NCI-H446 treated with DMSO at 0.1 percent for 48 hours (cell line): Measurements from ENCODE around the gene NR4A3.
A peak's percentile ranks its signal among the peaks of the same experiment; 100 is the strongest.
"Not testable (repeated sequence)": the region's sequence is repeated elsewhere in the genome, so short reads cannot be mapped to it uniquely, and the experiment has no call there.

ENCODE experiments used
- DNase-seq: peaks from one replicate; lab custom pipeline; 2025; lab: John Stamatoyannopoulos, UW

NR4A3 gene

DNA sequence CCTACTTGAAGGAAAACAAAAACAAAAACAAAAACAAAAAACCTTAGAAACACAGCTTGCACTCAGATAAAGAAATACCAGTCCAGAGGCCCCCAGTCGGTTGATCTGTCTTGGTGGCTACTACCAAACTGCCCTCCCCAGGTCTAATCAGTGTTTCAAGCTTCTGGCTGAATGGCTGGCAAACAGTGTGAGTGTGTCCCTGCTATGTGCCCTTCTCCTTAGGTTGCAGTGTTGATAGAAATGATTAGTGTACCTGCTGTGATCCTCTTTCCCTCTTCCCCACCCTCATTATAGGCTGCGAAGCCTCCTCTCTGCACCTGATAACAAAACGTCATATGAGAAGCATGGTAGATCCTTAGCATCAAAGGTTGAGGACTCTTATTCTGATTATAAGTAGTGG, 12.8 kb downstream of the NR4A3 start:
- DNase-seq, result no peak

DNA sequence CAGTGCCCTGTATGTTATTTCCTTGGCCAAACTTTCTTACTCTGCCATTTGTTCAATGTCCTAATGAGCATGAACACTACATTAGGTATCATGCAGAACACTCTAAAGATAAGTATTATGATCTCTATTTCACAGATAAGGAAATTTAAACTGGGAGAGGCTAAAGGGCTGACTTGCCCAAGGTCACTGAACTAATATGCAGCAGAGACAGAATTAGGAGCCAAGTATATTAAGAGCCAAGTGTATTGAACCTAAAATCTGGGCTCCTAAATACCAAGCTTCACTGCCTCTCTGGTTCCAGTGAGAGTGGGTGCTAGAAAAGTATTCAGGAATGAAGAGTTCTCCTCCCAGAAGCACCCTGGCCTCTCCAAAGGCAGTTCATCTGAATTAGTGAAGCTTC, 13.5 kb downstream of the NR4A3 start:
- no peak for DNase-seq

DNA sequence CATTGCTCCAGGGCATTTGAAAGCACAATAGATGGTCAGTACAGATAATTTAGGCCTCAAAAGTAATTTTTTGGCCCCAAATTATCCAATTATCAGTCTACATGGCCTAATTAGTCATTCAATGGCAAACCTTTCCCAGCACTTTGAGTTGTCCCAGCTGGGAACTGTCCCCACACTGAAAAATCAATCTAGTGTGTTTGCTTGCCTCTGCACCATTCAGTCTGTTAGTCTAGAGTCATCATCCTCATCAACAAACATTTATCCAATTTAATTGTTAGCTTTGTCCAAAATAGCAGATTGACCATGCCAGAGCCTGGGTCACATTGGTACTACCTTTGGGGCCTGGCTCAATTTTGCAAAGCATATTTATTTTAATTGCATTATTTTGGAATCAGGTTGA, 13.9 kb downstream of the NR4A3 start:
- no peak for DNase-seq

DNA sequence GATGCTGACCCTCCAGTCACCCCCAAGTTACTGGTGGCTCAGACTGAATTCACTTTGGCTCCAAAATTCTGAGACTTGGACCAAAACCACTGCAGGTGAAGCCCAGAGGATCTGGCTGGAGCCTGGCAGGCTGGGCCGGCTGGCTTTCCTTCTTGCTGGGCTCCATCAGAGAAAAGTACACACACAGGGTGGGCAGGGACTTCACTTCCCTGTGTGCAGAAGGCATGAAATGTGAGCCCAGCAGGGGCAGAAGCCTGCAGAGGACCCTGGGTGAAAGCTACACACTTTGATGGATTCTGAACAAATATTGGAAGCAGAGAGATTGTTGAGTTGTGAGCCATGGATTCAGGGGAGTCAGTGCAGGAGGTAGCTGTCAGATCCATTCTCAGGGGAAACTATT, 18.4 kb downstream of the NR4A3 start:
- no peak for DNase-seq

DNA sequence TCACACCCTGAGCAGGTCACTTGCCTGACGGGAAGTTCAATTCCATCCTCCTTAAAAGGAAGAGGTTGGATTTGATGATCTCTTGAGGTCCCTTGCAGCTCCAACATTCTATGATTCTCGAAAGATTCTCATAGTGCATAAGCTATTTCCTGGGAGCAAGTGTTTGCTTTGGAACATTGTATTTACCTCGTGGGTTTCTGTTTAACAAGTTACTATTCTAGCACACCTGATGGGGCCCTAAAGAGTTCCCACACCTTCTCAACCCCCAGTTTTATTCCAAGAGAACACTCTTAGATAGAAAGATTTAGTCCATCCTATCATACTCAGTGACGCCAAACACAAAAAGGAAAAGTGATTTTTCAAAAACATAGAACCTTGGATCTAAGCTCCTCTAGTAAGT, 23.4 kb downstream of the NR4A3 start:
- no peak for DNase-seq

DNA sequence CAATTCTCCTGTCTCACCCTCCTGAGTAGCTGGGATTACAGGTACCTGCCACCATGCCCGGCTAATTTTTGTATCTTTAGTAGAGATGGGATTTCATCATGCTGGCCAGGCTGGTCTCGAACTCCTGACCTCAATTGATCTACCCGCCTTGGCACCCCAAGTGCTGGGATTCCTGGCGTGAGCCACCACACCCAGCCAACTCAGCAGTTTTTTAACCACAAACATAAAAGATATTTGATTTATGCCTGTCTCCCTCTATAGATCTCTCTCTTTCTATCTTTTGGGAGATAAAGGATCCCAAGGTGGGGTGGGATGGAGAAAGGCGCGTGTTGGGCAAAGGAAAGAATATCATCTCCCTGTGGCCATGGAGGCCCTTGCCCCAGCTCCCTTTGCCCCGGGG, 26.8 kb downstream of the NR4A3 start:
- no peak for DNase-seq

DNA sequence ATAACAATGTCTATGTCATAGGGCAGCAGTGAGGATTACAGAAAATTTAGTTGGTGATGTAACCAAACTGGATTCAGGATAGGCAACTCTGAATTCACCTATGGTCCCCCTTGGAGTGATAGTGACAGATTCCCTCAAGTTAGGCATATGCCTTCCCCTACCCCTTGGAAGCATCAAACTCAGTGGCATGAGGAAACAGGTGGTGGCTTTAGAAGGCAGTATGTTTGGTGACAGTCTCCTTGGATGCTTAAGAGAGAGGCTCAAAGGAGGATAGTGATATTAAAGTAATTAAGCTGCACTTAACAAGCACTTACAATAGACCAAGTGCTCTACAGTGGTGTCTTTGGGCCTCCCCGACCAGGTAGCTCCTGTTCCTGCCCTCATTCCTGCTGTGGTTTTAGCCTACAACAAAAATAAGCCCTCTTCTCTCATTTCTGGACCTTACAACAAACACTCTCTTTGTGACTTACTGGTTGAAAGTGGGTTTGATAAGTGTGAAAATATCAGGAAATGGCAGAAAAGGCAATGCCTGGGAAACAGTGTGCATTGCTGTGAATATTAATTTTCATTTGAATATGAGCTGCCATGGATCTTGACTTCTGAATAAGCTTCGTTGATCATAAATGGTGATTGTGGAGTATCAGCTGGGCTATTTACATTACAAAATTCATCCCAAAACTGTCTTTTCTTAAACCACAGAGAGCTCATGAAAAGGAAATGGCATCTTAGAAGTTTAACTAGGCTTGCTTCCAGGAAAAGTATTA, 29.2 kb downstream of the NR4A3 start:
- no peak for DNase-seq

DNA sequence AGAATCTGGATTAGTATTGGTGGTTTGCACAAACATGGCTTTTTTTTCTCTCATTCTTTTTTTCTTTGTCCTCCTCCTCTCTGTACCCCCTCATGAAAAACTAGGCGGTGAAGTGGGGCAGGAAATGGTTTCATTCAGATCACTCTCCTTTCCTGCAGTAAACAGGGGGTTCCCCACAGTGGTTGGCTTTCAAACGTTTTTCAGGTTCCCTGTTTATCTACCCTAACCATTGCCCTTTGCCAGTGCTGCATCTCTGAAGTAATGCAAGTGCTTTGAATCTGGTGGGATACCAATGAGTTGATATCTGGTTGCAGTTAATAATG, 29.8 kb downstream of the NR4A3 start:
- no peak for DNase-seq

DNA sequence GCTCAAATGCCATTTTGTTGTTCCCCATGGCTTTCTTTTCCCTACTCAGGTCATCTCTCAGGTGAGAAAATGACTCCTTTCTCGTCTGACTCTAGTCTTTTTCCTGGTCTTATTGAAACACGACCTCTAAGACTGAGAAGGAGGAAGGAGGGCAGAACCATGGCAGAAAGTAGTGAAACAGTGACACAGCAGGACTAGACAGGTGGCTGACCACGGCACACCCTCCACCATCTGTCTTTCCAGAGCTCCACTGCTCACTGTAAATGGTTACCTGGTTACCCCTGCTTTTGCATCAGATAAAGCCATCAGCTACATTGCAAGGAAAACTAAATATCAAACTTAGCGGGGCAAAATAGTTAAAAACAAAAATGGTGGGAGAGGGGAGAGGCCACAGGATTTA, 30.9 kb downstream of the NR4A3 start:
- no peak for DNase-seq

DNA sequence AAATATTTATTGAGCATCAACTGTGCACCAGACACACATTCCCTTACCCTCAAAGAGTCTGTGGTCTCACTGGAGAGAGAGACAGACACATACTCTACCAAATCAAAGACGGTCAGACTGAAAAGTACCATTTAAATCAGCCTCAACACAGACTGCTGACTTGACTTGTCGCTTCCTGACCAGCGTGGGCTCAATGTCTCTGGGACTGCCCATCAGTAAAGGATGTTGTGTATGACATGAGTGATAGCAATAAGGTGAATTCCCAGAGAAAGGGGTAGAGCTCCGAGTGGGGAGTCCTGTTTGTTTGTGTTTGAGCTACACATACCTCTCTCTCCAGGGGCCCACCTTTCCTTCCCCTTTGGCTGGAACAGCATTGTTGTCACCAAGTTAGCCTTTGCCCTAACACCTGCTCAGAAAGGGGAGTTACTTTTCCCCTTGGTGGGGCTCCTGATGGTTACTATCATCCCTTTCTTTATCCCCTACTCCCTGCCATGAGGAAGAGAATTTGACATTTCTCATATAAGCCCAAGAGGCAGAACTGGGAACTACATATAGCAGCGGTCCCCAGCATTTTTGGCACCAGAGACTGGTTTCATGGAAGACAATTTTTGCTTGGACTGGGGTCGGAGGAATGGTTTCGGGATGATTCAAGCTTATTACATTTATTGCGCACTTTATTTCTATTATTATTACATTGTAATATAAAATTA, 33.9 kb downstream of the NR4A3 start:
- no peak for DNase-seq

DNA sequence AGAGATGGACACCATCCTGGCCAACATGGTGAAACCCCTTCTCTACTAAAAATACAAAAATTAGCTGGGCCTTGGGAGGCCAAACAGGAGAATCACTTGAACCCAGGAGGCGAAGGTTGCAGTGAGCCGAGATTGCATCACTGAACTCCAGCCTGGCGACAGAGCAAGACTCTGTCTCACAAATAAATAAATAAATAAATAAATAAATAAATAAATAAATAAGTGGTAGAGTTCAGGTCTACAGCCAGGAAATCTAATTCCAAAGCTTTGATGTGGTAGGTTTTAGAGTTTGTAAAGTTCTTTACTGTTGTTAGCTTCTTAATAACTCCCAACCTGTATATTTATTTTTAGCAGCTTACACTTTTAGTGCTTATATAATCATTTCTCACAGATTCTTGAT, 35.9 kb downstream of the NR4A3 start:
- DNase-seq, result not testable (repeated sequence)

DNA sequence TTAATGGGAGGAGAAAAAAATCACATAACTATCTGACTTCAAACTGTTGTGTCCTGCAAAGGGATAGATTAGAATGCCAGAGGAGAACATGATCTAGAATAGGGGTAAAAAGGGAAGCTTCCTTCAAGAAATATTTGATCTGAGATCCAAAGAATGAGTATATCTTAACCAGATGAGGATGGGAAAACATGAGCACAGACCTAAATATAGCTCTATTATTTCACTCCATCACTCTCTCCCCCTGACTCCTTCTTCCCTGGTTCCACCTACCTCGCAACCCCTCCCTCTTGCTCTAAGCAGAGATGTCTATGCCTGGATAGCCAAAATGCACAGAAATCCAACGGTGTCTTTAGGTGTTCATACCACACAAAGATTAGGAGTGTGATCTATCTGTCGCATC, 36.4 kb downstream of the NR4A3 start:
- no peak for DNase-seq

DNA sequence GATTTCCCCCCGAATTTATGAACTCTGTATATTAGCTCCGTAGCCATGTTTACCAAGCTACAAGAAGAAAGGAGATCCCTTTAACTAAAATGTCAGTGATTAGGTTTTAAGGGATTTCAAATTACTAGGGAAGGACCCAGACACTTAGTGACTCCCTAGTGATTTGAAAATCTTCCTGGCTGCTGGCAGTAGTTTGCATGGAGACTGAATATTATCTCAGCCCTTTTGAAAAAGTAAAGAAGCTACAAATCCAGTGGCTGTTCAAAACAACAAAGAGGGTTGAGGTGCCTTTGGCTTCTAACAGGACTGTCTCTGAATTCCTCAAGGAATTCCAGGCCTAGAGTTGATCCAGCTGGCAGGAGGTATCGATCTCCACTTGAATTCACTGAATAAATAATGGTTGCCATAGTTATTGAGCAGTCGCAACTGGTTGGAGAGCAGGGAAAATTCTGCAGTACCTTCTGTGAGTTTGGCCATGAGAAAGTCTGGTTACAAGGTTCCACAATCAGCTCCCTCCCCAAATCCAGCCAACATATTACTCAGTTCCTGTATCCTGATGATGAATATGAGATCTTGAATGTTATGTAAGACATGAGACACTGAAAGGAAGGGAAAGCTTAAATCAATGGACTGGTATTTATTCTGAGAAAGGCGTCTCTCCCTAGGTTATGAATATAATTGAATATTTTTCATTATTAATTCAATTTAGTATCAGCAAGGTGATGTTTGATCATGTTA, 37.7 kb downstream of the NR4A3 start:
- peak; percentile 74 for DNase-seq

DNA sequence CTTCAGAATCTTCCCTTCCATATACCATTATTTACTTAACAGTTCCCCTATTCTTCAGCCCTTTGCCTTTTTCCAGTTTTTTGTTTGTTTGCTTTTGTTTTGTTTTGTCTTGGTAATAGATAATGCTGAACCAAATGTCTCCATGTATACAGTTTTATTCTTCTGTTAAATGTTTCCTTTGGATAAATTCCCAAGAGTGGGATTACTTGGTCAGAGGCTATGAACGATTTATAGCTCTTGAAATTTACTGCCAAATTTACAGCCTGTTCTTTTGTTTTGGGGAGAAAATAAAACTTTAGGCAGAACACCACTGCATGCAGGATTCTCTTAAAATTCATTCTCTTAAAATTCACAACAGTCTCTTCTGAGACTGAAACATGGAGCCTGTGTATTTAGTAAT, 38.6 kb downstream of the NR4A3 start:
- DNase-seq, result peak; percentile 26

DNA sequence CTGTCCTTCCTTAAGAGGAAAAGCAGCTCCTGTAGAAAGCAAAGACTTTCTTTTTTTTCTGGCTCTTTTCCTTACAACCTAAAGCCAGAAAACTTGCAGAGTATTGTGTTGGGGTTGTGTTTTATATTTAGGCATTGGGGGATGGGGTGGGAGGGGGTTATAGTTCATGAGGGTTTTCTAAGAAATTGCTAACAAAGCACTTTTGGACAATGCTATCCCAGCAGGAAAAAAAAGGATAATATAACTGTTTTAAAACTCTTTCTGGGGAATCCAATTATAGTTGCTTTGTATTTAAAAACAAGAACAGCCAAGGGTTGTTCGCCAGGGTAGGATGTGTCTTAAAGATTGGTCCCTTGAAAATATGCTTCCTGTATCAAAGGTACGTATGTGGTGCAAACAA, 42.3 kb downstream of the NR4A3 start:
- DNase-seq, result no peak

DNA sequence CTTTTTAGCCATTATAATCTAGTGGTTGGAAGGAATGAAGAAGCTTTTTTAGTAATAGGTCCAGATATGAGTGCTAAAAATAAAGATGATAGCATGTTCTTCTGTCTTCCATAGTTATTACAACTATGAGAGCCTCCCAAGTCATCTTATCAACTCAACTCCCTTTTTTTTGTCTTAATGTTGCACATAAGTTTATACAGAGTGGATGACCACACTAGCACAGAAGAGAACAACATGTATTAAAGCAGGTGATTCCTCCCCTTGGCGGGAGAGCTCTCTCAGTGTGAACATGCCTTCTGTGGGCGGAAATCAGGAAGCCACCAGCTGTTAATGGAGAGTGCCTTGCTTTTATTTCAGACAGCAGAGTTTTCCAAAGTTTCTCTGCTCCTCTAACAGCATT, 44.7 kb downstream of the NR4A3 start:
- DNase-seq, result no peak

DNA sequence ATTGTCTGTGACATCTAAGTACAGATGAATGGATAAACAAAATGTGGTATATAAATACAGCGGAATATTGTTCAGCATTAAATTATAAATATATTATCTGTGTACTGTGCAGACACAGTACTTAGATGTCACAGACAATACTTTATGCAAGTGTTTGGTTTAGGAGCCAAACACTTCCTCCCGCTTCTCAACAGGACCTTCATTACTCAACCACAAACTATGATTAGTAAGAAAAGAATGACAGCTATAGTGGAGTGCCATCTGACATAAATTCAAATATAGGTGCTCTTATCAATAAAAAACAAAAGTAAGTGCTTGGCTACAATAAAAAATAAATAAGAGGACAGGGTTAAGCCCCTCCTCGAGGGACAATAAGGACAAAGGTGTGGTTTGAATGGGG, 45.9 kb downstream of the NR4A3 start:
- DNase-seq, result no peak

DNA sequence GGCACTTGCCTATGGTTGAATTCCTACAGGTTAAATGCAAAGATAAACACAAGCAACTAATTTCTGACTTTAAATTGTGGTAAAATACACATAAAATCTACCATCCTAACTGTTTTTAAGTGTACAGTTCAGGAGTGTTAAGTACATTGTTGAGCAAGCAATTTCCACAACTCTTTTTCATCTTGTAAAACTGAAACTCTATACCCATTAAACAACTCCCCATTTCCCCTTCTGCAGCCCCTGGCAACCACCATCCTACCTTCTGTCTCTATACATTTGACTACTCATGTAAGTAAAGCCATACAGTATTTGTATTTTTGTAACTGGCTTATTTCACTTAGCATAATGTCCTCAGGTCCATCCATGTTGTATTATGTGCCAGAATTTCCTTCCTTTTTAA, 46.3 kb downstream of the NR4A3 start:
- DNase-seq, result no peak

DNA sequence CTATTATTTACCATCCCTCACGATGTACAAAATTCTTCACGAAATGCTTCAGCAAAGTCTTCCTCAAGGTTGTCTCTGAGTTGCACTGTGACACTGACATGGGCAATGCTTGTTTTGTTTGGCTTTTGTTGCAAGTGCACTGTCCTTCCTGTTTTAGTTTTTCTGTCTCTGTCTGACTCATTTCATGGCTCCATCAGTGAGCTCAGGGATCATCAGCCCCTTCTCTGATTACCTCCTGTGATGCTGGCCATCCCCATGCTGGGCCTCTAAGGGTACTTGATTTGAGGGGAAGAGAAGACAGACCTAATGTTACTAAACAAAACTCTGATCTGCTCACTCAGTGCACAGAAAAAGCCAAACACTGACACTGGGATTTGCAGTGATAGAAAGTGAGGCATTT, 47.2 kb downstream of the NR4A3 start:
- no peak for DNase-seq

DNA sequence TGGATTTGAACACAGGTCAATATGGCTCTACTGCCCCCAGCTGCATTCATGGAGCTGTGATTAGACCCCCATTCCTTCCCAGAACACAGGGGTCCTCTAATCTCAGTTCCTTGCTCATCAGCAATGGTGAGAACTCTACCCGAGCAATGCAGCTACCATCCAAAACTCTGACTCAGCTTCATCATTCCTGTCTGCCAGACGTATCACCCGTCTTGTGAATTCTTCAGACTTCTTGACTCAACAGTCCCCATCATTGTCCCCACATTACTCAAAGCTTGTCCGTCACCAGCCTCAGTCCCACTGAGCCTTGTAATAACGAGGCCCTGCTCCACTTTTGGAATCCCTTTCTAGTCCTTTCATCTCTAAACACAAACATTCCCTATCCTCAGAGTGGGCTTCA, 48.4 kb downstream of the NR4A3 start:
- no peak for DNase-seq

DNA sequence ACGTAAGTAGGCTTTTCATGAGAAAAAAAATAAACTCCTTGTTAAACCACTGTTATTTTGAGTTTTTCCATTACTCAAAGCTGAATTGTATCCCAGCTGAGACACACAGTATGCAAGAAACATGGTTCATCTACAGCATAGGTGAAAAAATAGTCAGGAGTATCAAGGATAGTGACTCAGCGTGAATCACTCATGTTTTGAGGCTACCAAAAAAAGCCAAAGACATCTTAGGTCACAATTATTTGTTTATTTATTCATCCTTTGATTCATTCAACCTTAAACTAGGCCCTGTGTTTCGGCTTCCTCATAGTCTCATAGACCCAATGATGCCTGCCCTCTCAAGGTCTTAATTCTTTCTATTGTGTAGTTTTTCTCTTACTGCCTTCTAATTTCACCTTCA, 51.8 kb downstream of the NR4A3 start:
- no peak for DNase-seq

DNA sequence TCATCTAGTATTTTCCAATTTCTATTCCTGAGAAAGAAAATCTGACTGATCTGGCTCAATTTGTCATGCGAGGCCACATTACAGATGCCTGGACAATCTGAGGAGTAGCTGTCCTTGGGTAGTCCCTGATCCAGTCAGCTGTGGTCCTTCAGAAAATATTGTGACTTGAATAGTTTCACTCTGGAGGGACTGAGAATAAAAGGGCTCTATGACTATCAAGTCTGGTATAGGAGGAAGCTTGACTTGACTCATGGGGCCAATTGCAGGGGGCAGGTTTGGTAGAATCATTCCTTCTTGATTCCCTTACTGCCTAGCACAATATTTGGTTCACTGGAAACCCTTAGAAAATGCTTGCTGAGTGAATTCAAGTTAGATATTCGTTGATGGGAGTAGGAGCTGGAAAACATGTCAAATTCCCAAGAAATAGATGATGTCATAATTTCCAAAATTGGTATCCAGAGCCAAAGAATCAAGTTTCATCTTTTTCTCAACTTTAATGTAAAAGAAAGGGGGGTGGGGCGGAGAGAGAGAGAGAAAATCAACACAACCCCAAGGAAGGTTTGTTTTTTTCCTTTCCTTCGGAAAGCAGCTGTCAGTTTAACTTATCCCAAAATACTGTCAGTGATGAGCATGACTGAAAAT, 52.4 kb downstream of the NR4A3 start:
- no peak for DNase-seq

DNA sequence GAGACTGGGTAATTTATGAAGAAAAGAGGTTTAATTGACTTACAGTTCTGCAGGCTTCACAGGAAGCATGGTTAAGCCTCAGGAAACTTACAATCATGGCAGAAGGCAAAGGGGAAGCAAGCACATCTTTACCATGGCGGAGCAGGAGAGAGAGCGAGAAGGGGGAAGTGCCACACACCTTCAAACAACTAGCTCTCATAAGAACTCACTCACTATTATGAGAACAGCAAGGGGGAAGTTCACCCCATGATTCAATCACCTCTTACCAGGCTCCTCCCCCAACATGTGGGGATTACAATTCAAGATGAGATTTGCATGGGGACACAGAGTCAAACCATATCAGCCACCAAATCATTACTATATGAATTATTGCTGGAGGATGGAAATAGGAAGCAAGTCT, 54.5 kb downstream of the NR4A3 start:
- DNase-seq, result no peak
